NCI-H2196 treated with DMSO at 0.1 percent for 48 hours (cell line): ENCODE results near the gene TM6SF1.
"Not testable (repeated sequence)": the region's sequence is repeated elsewhere in the genome, so short reads cannot be mapped to it uniquely, and the experiment has no call there.

Source experiments
- DNase-seq: peaks from one replicate; lab custom pipeline; 2025; ENCODE audit not compliant: unreplicated experiment; lab: John Stamatoyannopoulos, UW

Gene TM6SF1

GRCh38 chr15:83106994-83107840 lies at the start of gene TM6SF1:
Gene TM6SF1, plus strand, starts transcription at chr15:83107645. Its CDS starts 36 bp downstream, at chr15:83107681.
- no peak for DNase-seq

- DNase-seq = no peak
Measured at GRCh38 chr15:83057696-83058376, 49.6 kb upstream of the TM6SF1 start.

GRCh38 chr15:83061680-83062079 lies 45.8 kb upstream of the TM6SF1 start:
- DNase-seq = no peak

- DNase-seq = no peak
Measured at GRCh38 chr15:83062768-83063180, 44.7 kb upstream of the TM6SF1 start.

- no peak for DNase-seq
Measured at GRCh38 chr15:83063551-83063950, 43.9 kb upstream of the TM6SF1 start.

GRCh38 chr15:83064859-83065258 lies 42.6 kb upstream of the TM6SF1 start:
- DNase-seq = no peak

- no peak for DNase-seq
Measured at GRCh38 chr15:83065431-83065830, 42.0 kb upstream of the TM6SF1 start.

- no peak for DNase-seq
Measured at GRCh38 chr15:83066034-83066733, 41.3 kb upstream of the TM6SF1 start.

GRCh38 chr15:83066734-83067637 lies 40.5 kb upstream of the TM6SF1 start, which contains the start of gene BTBD1:
Gene BTBD1, minus strand, starts transcription at chr15:83067252. Its CDS starts 101 bp downstream, at chr15:83067151.
- DNase-seq = peak; percentile 56

- DNase-seq = no peak
Measured at GRCh38 chr15:83067638-83067962, 39.8 kb upstream of the TM6SF1 start.

GRCh38 chr15:83068054-83068453 lies 39.4 kb upstream of the TM6SF1 start:
- no peak for DNase-seq

- not testable (repeated sequence) for DNase-seq
Measured at GRCh38 chr15:83069211-83069642, 38.2 kb upstream of the TM6SF1 start.

- DNase-seq = no peak
Measured at GRCh38 chr15:83077491-83078230, 29.8 kb upstream of the TM6SF1 start.

- no peak for DNase-seq
Measured at GRCh38 chr15:83078712-83079111, 28.7 kb upstream of the TM6SF1 start.

GRCh38 chr15:83081256-83082014 lies 26.0 kb upstream of the TM6SF1 start:
- no peak for DNase-seq

GRCh38 chr15:83082730-83083386 lies 24.6 kb upstream of the TM6SF1 start:
- DNase-seq = no peak

- DNase-seq = not testable (repeated sequence)
Measured at GRCh38 chr15:83085461-83085860, 22.0 kb upstream of the TM6SF1 start.

GRCh38 chr15:83085864-83086552 lies 21.4 kb upstream of the TM6SF1 start:
- not testable (repeated sequence) for DNase-seq
